RWPE2 (cell line): ENCODE data around the gene C6orf136.
"Not testable (repeated sequence)": the region's sequence is repeated elsewhere in the genome, so short reads cannot be mapped to it uniquely, and the experiment has no call there.

Experiments
- ATAC-seq: fragments of 200-7000 bp; cut with Tn5 transposase; 3 replicates; pipeline ENCODE4 v1.9.1; 2021; ENCODE audit warnings: low read depth
- DNase-seq: peaks from one replicate; pipeline ENCODE4 v3.0.0-alpha.2; 2020; ENCODE audit warnings: low spot score
- H3K27ac ChIP-seq: fragments of 450-650 bp; 2 replicates; pipeline ENCODE4 v1.5.1; 2017; ENCODE audit warnings: mild to moderate bottlenecking; ENCODE audit not compliant: poor library complexity, severe bottlenecking
- H3K27me3 ChIP-seq: fragments of 250-450 bp; sonication (Bioruptor Pico); 2 replicates; pipeline ENCODE4 v1.5.1; 2021; ENCODE audit warnings: mild to moderate bottlenecking, moderate library complexity; ENCODE audit not compliant: insufficient read depth, poor library complexity, severe bottlenecking
- H3K36me3 ChIP-seq: fragments of 250-450 bp; sonication (Bioruptor Pico); 2 replicates; pipeline ENCODE4 v1.5.1; 2020; ENCODE audit warnings: low read depth, mild to moderate bottlenecking, moderate library complexity
- H3K4me1 ChIP-seq: fragments of 250-450 bp; sonication (Bioruptor Pico); 2 replicates; pipeline ENCODE4 v1.5.1; 2021; ENCODE audit warnings: mild to moderate bottlenecking, moderate library complexity; ENCODE audit not compliant: insufficient read depth, poor library complexity, severe bottlenecking
- H3K4me3 ChIP-seq: fragments of 250-450 bp; sonication (Bioruptor Pico); 2 replicates; pipeline ENCODE4 v1.5.1; 2021; ENCODE audit warnings: mild to moderate bottlenecking, moderate library complexity; ENCODE audit not compliant: severe bottlenecking
- H3K9me3 ChIP-seq: fragments of 250-450 bp; sonication (Bioruptor Pico); 2 replicates; pipeline ENCODE4 v1.5.1; 2021; ENCODE audit warnings: mild to moderate bottlenecking, moderate library complexity; ENCODE audit not compliant: severe bottlenecking
- CTCF ChIP-seq: fragments of 450-650 bp; IDR thresholded peaks from one replicate; pipeline ENCODE4 v1.5.1; 2017; ENCODE audit warnings: mild to moderate bottlenecking, moderate library complexity; ENCODE audit not compliant: poor library complexity, severe bottlenecking

C6orf136 gene

GRCh38 chr6:30664994-30665767 lies 18.2 kb downstream of the C6orf136 start:
- no peak for ATAC-seq
- H3K4me1 ChIP-seq, result no peaks in the 10 kb centered on the region
- H3K9me3 ChIP-seq, result no peaks in the 10 kb centered on the region
- no peak overlapping the region for H3K4me3 ChIP-seq
- H3K27ac ChIP-seq, result no peak overlapping the region
- no peak for TF ChIP-seq CTCF
- peaks cover 89% of the 10 kb centered on the region for H3K36me3 ChIP-seq
- DNase-seq, result no peak
- H3K27me3 ChIP-seq, result no peaks in the 10 kb centered on the region

- H3K9me3 ChIP-seq, H3K27me3 ChIP-seq, DNase-seq, H3K4me1 ChIP-seq, H3K4me3 ChIP-seq, H3K27ac ChIP-seq, ATAC-seq: not testable (repeated sequence)
- peaks cover 88% of the 10 kb centered on the region for H3K36me3 ChIP-seq
Measured at GRCh38 chr6:30666300-30666699, 19.4 kb downstream of the C6orf136 start.

- no peak for TF ChIP-seq CTCF
- no peak overlapping the region for H3K4me3 ChIP-seq
- no peaks in the 10 kb centered on the region for H3K27me3 ChIP-seq
- no peaks in the 10 kb centered on the region for H3K9me3 ChIP-seq
- ATAC-seq (no peak), DNase-seq (no peak)
- peaks cover 4% of the 10 kb centered on the region for H3K4me1 ChIP-seq
- peaks cover 43% of the 10 kb centered on the region for H3K36me3 ChIP-seq
- no peak overlapping the region for H3K27ac ChIP-seq
Measured at GRCh38 chr6:30670760-30671527, 24.0 kb downstream of the C6orf136 start.

GRCh38 chr6:30672445-30673253 lies 25.7 kb downstream of the C6orf136 start, which contains the start of gene DHX16:
DHX16 (minus strand) TSS chr6:30673006; CDS start chr6:30672841, 165 bp downstream.
- no peaks in the 10 kb centered on the region for H3K27me3 ChIP-seq
- peak within 1 kb of the TSS; percentile 76 for H3K4me3 ChIP-seq
- ATAC-seq, result peak; percentile 77
- peak; percentile 95 for DNase-seq
- peaks cover 45% of the 10 kb centered on the region for H3K36me3 ChIP-seq
- H3K27ac ChIP-seq, result peak within 1 kb of the TSS; percentile 44
- H3K9me3 ChIP-seq, result no peaks in the 10 kb centered on the region
- H3K4me1 ChIP-seq, result peaks cover 4% of the 10 kb centered on the region
- peak; percentile 96 for TF ChIP-seq CTCF

- H3K27me3 ChIP-seq, result no peaks in the 10 kb centered on the region
- no peak for TF ChIP-seq CTCF
- no peaks in the 10 kb centered on the region for H3K9me3 ChIP-seq
- no peak overlapping the region for H3K27ac ChIP-seq
- no peak for ATAC-seq
- no peak overlapping the region for H3K4me3 ChIP-seq
- DNase-seq, result no peak
- peaks cover 14% of the 10 kb centered on the region for H3K4me1 ChIP-seq
- H3K36me3 ChIP-seq, result peaks cover 56% of the 10 kb centered on the region
Measured at GRCh38 chr6:30676660-30677285, 29.8 kb downstream of the C6orf136 start.
